ENCODE data around the gene PPP1R36. TPM values are rescaled to one million over a fixed set of nuclear protein-coding genes. Genes with fewer than 3 reads are reported as not detected.
A peak's percentile ranks its signal among the peaks of the same experiment; 100 is the strongest.

The PPP1R36 gene, protein sequence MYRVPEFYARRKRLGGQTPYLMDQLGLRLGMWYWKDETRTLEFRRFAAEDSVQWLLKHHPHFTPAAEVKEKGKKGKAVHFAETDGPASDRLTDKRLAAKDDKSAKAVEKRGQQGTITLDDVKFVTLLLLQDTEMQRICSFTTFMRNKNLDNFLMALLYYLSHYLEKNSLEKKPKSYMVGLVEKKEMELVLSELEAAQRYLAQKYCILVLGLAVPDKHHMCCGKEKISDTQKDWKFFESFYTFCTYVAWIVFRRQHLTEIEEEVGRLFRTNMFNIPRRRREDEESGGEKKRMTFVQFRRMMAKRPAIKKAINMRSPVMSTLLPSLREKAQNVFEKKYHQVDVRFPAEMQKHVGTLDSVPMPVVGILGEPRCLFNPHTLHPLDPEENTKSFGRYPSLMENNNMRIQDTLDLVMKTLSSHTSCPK
- polyA plus RNA-seq (ENCODE audit: insufficient read length in 4 of 4), result 1 to 10 TPM in 3 of 4 donors, under 1 TPM in 1; 0.87 to 1.3 (median 1.2) TPM

DNA sequence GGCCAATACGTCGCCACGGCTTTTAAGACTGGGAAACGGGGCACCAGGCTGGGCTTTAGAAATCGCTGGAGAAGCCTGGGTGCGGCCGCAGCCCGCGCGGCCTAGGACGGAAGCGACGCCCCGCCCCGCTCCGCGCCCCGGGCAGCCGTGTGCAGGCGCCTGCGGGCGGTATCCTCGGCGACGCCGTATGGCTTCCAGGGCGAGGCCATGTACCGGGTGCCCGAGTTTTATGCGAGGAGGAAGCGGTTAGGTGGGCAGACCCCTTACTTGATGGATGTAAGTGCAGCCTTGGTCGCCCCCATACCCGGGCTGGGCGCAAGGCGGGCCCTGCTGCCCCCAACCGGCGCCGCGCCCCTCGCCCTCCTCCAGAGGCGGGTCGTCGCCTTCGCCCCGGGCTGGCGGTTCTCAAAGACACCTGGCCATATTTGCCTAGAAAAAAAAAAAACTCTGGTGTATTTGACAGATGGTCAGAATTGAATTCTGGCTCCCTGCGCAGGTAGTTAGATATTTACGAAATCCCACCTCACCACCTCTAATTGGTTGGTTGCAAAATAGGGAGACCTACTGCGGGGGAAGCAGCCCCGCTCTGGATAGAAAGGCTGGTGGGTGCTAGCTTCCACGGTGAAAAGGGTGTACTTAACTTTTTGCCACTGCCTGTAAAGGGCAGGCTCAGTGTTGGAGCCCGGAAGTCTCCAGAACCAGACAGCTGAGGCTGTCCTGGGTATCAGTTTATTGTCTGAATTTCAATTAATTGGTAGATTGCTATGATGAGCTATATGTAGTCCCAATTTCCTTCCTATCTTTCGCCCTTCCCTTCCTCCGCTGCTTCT, at the start of gene PPP1R36:
Gene PPP1R36 (plus strand): TSS at position 171 of the 830 bp plus-strand sequence. CDS start 37 bp downstream, at position 208.
- no peak for DNase-seq (ENCODE audit: low read depth in 4 of 4, low spot score in 2 of 4)

DNA sequence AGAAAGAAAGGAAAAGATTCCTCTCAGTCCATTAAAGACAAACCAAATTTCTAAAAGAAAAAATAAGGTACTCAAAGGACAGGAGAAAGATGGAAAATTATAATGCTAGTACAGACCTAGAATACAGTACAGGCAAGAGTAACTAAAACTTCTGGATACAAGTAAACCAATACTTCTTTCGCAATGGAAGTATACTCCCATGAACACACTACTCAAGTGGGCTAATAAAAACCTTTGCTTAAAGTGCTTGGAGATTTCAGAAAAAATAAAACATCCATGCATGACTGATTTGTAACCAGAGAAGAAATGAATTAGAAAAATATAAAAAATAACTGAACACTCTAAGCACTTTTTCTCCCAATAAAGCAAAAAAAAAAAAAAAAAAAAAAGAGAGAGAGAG, 49.7 kb upstream of the PPP1R36 start:
- no peak for DNase-seq (ENCODE audit: low read depth in 4 of 4, low spot score in 2 of 4)

DNA sequence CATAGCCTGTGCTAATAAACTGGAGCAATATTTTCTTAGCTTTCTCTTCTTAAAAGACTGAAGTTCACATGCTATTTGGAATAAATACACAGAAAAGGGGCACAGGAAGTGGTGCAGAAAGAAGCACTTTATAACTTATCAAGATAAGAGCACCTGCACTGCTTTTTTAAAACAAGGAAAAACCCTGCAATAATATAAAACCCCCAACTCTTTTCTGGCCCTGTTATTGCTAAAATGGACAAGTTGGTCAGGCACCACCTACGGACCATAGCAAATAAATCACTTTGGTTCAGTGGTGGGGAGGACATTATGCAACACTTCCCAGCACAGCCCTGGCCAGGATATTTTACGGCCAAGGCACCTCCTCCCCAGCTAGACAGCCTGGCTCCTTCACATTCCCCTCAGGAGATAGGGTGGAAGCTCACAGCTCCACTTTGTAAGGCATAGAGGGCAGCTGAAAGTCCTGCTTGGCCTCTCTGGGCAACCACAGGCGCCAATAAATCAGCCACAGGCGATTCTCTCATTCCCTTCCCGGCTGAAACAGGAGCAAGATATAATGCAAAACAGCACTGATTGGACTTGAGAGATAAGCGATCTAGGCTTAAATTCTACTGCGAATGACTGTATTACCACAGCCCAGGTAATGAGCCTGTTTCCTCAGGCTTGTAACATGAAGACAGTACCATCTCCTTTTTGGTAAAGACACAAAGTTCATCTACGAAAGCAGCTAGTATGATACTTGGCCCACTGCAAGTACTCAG, 48.2 kb upstream of the PPP1R36 start:
- peak in 1 of 4 donors; percentile 33 for DNase-seq (ENCODE audit: low read depth in 4 of 4, low spot score in 2 of 4)

DNA sequence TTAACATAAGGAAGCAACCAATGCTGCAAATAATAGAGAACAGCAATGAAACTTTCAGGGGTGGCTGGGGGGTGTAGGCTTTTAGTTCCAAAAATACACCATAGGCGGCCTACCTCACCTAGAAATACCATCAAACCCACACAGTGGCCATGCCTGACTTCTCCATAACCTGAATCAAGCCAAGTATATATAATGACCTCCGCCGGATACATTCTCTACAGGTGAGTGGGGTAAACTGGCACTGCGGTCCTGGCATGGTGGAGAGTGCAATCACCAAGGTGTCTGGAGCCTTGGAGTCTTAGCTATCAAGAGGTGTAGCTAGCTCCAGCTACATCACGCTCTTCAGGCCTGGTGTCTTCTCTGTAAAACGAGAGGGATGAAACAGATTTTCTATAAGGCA, 47.3 kb upstream of the PPP1R36 start:
- no peak for DNase-seq (ENCODE audit: low read depth in 4 of 4, low spot score in 2 of 4)

DNA sequence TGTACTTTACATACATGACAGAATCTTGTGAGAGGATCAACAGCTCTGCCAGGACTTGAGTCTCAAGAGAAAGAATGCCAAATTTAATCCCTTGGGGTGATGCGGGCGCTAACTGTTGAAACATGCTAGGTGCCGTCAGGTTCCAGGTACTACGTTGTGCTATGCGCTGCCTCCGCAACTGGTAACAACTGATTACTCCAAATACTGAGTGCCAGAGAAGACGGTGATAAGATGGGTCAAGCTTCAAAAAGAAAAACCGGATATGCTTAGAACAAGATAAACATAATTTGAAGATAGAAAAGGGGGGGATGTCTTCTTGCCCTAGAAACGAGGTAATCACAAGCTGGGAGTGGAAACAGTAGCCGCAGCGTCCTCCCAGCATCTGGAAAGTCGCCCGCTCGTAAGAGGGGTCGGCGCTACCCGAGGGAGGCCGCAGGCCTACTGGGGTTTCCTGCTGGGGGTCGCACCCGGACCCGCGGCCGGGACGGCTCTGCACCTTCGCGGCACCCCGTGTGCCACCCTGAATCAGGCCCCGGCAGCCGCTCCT, 46.8 kb upstream of the PPP1R36 start:
- DNase-seq (ENCODE audit: low read depth in 4 of 4, low spot score in 2 of 4), result no peak

DNA sequence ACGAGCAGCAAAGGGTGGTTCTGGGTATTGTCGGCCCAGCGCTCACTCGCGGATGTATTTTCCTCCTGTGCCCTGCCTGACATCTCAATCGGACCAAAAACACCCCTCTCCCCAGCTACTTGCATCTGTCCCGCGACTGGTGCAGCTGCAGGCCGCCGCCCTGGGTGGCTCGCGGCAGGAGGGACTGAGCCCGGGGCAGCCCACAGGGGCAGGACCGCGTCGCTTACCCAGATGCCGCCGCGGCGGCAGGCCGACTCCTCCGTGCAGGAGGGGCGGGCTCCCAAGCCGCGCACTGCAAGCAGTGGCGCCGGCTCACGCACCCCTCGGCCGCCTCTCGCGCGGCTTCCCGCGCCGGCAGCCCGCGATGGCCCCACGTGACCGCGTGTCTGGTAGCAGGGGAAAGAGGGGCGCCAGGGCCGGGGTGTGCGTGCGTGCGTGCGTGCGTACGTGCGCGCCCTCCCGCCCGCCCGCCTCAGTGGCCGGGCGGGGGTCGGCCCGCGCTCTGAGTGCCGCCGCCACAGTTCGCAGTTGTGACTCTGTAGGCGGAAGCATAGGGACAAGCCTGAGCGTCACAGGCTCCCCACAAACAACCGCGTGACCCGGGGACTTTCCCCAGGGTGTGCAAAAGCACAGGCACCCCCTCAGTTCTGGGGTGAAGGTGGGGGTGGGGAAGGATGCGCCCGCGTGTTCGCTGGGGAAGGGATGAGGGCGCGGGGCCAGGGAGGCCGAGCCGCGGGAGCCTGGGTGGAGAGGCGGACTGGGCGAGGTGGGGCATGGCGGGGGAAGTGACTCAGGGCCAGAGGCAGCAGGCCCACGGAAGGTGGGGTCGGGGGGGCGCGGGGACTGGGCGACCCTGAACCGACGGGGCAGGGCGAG, 46.1 kb upstream of the PPP1R36 start, which contains the start of gene ZBTB25:
Gene ZBTB25 (minus strand): TSS at position 405 of the 876 bp plus-strand sequence. CDS start 13,305 bp downstream, outside the sequence.
- DNase-seq (ENCODE audit: low read depth in 4 of 4, low spot score in 2 of 4), result peak in 3 of 4 donors; percentile 62 to 83 (median 81)

DNA sequence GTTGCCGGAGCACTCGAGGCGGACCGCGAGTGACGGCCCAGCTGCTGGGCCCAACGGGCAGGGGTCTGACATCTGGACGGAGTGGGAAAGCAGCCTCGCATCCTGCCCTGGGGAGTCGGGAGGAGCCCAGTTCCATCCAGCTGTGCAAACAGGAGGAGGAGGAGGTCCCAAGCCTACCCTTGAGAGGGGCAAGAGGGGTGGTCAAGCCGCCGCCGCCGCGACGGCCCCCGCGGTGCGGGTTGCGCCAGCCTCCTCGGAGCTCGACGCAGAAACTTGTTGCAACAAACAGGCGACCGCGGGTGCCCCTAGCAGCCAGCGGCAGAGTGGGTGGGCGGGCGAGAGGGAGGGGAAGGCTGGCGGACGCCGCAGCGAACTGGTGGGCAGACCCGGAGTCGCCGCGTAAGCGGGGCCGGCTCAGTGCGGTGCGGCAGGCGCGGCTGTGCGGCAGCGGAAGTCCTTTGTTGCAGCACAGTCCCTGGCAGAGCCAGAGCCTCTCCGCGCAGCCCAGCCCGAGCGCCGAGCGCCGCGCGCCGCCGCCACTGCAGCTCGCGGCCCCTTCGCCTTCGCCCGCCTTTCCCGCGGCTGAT, 45.4 kb upstream of the PPP1R36 start, which contains the start of gene ZBTB1:
Gene ZBTB1 (plus strand): TSS at position 461 of the 587 bp plus-strand sequence. CDS start 16,735 bp downstream, outside the sequence.
- peak in 3 of 4 donors; percentile 60 to 79 (median 65) for DNase-seq (ENCODE audit: low read depth in 4 of 4, low spot score in 2 of 4)

DNA sequence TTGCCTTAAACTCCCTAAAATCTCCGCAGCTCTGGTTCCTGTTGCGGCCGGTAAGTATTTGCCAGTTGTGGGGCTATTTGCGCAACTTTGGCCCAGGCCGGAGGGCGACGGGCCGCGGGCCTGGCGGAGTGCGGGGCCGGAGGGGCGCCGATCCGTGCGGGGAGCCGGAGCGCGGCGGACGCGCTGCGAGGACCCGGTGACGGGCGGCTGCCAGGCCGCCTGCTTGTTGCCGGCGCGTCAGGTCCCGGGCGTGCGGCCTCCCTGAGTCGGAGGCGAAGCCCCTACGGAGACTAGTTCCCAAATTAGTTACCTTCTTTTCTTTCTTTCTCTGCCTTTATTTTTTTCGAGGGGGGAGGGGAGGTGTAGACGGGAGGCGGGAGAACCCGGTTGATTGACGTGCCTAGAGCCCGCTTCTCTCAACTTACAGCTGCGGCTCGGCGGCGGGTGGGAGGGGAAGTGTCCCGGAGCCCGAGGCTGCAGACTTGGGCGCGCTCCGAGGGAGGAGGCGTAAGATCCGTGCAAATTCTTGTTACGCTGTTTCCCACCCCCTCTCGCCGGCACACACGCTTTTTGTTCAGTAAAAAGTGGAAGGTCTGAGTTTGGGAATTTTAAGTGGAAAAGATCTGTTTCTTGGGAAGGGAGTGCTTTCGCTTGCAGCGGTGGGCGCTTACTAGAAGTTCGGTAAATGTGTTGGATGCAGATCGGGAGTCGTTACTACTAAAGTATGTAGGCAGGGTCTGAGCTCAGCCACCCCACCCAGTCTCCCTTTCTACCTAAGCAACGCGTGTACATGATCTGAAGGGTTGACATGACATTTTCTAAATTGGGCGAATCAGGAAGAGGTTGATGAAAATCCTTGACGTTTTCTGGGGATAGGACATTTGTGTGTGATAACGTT, 44.6 kb upstream of the PPP1R36 start:
- DNase-seq (ENCODE audit: low read depth in 4 of 4, low spot score in 2 of 4), result peak in 3 of 4 donors; percentile 84 to 89 (median 85)

DNA sequence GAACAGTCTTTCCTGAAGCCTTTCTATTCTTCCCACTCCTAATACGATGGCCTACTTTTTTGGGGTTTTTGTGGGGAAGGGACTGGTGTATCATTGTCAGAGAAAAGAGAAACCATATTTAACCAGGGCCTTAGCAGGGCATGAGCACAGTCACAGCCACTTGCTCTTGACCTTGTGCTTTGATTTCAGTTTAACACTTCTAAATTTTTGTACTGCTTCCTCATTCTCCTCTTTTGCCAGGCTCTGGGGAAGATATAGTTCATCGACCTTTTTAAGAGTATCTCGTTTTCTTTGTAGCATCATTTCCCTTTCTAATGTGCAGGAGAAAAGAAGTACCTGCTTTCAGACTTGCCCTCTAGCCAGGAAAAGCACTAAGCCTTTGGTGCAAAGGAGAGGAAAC, 43.0 kb upstream of the PPP1R36 start:
- no peak for DNase-seq (ENCODE audit: low read depth in 4 of 4, low spot score in 2 of 4)

DNA sequence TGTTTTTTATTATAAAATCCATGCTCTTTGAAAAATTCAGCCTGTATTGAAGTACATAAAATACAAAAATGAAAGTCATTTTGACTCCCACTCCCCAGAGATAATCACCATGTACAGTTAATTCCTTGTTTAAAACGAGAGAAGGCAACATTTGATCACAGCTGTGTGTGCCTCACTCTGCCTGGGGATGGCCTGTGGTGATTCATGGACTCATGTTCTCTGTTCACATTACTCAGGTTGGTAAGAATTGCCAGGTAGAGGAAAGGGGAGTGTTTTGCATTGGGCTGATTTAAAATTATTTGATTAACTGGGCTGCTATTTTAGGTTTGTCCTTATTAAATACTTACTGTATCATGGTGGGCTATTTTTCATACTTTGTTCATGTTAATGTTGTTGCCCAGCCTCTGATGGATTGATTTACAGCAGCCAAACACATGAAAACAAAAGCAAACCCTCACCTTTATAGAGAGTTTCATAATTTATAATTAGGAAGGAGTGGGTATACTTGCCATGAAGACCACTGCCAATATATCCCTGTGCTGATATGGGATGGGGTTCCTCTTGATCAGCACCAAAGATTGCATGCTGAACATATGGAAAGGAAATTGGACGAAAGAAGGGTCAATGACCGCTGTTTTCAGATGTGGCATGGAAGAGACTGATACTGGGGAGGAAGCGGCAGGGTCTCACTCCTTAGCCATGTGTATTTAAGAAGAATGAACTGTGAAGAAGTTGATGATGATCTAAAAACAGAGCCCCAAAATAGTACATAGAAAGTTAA, 42.2 kb upstream of the PPP1R36 start:
- no peak for DNase-seq (ENCODE audit: low read depth in 4 of 4, low spot score in 2 of 4)

DNA sequence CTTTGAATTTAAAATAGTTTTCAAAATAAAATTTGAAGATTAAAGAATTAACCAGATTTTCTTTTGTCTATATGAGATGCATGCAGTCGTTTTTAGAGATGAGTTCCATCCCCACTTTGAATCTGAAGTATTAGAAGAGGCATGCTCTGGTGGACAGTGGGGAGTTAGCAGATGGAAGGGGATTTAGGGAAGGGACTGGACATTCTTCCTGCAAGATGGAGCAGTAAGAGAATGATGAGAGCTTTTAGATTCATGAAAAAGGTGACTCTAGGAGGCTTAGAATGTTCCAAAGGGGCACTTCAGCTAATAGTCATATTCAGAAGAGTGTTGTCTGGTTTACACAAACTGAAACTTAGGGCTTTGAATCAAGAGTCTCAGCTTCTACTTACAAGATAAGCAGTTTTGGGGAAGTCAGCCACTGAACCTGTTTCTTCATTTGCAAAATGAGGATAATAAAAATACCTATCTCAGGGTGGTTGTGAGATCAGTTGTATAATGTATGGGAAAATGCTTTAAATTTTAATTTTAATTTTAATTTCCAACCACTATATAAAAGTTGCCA, 41.5 kb upstream of the PPP1R36 start:
- no peak for DNase-seq (ENCODE audit: low read depth in 4 of 4, low spot score in 2 of 4)

DNA sequence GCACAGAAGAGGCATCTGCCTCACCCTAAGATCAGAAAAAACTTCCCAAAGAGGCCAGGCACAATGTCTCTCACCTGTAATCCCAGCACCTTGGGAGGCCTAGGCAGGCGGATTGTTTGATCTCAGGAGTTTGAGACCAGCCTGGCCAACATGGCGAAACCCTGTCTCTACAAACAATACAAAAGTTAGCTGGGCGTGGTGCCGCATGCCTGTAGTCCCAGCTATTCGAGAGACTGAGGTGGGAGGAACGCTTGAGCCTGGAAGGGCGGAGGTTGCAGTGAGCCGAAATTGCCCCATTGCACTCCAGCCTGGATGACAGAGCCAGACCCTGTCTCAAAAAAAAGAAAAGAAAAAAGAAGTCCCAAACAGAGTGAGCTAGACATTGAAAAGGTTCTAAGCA, 40.7 kb upstream of the PPP1R36 start:
- DNase-seq (ENCODE audit: low read depth in 4 of 4, low spot score in 2 of 4), result no peak

DNA sequence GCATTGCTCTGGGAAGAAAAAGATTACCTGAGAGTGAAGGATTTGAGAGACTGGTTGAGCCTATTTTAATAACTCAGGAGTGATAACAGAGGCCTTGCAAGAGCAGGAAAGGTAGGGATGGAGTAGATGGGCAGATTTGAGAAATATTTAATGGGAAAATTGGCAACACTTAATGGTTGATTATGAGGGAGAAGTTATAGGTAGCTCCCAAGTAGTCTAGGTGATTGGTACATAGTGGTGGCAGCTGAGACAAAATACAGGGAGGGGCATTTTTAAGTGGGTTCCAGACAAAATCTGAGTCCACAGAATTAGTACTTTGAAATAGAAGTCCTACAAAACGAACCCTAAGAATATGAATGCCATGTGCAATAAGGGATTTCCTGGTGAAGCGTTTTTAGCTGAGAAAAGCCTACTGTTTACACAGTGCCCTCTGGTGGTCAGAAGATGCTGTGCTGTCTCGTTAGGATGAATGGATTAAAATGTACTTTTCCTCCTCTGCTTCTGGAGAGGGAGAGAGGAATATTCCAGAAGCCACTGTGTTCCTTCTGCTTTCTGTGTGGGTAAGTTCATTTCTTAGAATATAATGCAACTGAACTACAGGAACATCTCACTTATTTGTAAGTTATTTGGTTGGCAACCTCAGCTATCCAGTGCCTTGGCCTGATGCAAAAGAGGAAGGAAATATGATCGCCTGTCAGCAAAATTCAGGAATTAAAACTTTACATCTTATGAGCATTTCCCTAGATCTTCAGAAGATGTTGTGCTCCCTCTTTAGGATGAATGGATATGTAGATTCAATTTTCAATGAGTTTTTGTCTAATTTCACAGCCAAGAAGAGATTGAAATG, 38.7 kb upstream of the PPP1R36 start:
- DNase-seq (ENCODE audit: low read depth in 4 of 4, low spot score in 2 of 4), result peak in 2 of 4 donors; percentile 37 to 65

DNA sequence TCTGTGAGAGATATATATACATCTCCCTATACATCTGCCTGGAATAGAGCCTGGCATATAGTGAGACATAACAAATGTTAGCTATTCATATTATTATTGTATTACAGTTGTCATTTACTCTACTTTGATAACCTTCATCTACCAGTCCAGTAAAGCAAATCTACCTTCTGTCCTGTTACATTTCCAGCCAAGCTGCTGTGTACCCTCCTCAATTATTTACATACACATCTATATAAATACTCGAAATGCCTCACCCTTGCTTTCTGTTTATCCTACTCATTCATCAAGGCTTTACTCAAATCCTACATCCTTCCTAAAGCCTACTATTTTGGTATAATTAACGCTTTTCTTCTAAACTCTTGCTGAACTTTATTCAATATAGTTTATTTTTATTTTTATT, 36.5 kb upstream of the PPP1R36 start:
- no peak for DNase-seq (ENCODE audit: low read depth in 4 of 4, low spot score in 2 of 4)

DNA sequence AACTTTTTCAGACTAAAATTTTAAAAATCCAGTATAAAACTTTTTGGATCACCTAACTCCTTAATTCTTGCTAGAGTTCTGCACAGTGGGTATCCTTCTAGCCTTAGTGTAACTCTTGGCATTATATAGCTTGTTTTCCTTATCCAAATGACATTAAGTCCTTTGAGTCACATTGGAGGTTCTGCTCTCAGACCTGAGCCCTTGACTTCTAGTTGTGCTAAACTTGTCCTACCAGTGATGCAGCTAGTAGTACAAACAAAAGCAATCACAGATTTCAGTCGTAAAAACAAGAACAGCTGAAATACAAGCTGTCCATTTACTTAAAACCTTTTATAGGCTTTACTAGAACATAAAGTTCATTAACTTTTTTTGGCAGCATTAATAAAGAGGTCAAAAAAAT, 34.7 kb upstream of the PPP1R36 start:
- DNase-seq (ENCODE audit: low read depth in 4 of 4, low spot score in 2 of 4), result no peak

DNA sequence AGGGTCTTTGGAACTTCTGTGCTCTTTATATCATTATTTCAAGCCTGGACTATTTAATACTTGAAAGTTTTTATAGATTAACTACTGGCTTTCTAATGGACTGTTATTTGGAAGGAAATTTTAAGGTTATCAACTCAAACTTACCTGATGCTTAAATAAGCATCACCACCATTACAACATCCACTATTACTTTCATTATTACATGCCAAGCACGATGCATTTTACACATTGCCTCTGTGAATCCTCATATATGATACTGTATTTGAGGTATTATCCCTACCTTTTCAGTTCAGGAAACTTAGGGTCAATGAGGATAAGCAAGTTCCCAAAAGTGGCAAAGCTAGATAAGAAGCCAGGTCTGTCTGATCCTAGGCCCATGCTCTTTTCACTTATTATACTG, 32.8 kb upstream of the PPP1R36 start:
- DNase-seq (ENCODE audit: low read depth in 4 of 4, low spot score in 2 of 4), result no peak
